PC-9 (cell line): ENCODE measurements around the gene KIAA1217. TPM values are rescaled to one million over a fixed set of nuclear protein-coding genes. Genes with fewer than 3 reads are reported as not detected.

Experiments used
- BruUV-seq: library from RNA; stranded (reverse); fragments of 400-500 nt; replicated peaks from 2 replicates; lab custom pipeline; 2021; lab: Mats Ljungman, UMichigan
- CTCF ChIA-PET: fragments of 300-600 bp; sonication (Branson Sonifier 250); formaldehyde crosslinking; loops from one replicate; lab custom pipeline; 2022; ENCODE audit warnings: antibody characterized with exemption; lab: Charles Lee
- POLR2A ChIA-PET: fragments of 300-600 bp; sonication (Branson Sonifier 250); formaldehyde crosslinking; loops from one replicate; lab custom pipeline; 2022; ENCODE audit warnings: antibody characterized with exemption; ENCODE audit not compliant: unreplicated experiment; lab: Charles Lee
- DNase-seq, 2 experiments: peaks; one replicate each; pipeline versions ENCODE4 v3.0.0 to v3.0.0-alpha.2; 2015 to 2022; ENCODE audit warnings: mixed read lengths in 1 of 2
- H2AFZ ChIP-seq: fragments of 200-600 bp; sonication (generic); 2 replicates; pipeline ENCODE4 v1.8.1; 2017; ENCODE audit warnings: antibody characterized with exemption
- H3F3A ChIP-seq: fragments of 200-600 bp; sonication (generic); 2 replicates; pipeline ENCODE4 v1.8.1; 2017; ENCODE audit warnings: antibody characterized with exemption, mild to moderate bottlenecking, low read depth; ENCODE audit not compliant: insufficient read depth
- H3K27ac ChIP-seq: fragments of 200-600 bp; sonication (generic); 2 replicates; pipeline ENCODE4 v1.6.1; 2016; ENCODE audit warnings: mixed run types
- H3K27me3 ChIP-seq: fragments of 200-600 bp; sonication (generic); 2 replicates; pipeline ENCODE4 v1.6.1; 2016; ENCODE audit warnings: low read depth, mixed run types; ENCODE audit not compliant: insufficient read depth
- H3K36me3 ChIP-seq: fragments of 200-600 bp; sonication (generic); 2 replicates; pipeline ENCODE4 v1.6.1; 2016; ENCODE audit warnings: low read depth, mixed run types
- H3K4me1 ChIP-seq: fragments of 200-600 bp; sonication (generic); replicated peaks from 2 replicates; pipeline ENCODE4 v1.6.1; 2016; ENCODE audit warnings: mixed run types; ENCODE audit not compliant: insufficient read depth
- H3K4me2 ChIP-seq: fragments of 200-600 bp; sonication (generic); 2 replicates; pipeline ENCODE4 v1.6.1; 2017; ENCODE audit warnings: mixed run types
- H3K4me3 ChIP-seq: fragments of 200-600 bp; sonication (generic); 2 replicates; pipeline ENCODE4 v1.6.1; 2016; ENCODE audit warnings: mixed run types
- H3K79me2 ChIP-seq: fragments of 200-600 bp; sonication (generic); 2 replicates; pipeline ENCODE4 v1.6.1; 2017; ENCODE audit warnings: low read depth, mixed run types
- H3K9me2 ChIP-seq: fragments of 200-600 bp; sonication (generic); 2 replicates; pipeline ENCODE4 v1.8.1; 2017; ENCODE audit warnings: mild to moderate bottlenecking; ENCODE audit not compliant: insufficient read depth
- H3K9me3 ChIP-seq: fragments of 200-600 bp; sonication (generic); 2 replicates; pipeline ENCODE4 v1.8.1; 2016; ENCODE audit warnings: low read depth; ENCODE audit not compliant: insufficient read depth
- H4K20me1 ChIP-seq: fragments of 200-600 bp; sonication (generic); 2 replicates; pipeline ENCODE4 v1.8.1; 2017; ENCODE audit not compliant: insufficient read depth
- CTCF ChIP-seq: fragments of 200-600 bp; sonication (generic); conservative IDR thresholded peaks from 2 replicates; pipeline ENCODE4 v1.6.1; 2017; ENCODE audit warnings: mixed run types, antibody characterized with exemption, mild to moderate bottlenecking, moderate library complexity
- EZH2 ChIP-seq: fragments of 200-600 bp; sonication (generic); IDR thresholded peaks from 2 replicates; pipeline ENCODE4 v1.8.0; 2017; ENCODE audit warnings: antibody characterized with exemption, low read depth
- intact Hi-C: fragments of 100-400 bp; cut with micrococcal nuclease; formaldehyde crosslinking; loops from one replicate; pipeline ENCODE4 v1.10.0; 2022; ENCODE audit not compliant: unreplicated experiment
- total RNA-seq: library from RNA; stranded (reverse); gene quantifications from 2 replicates; pipeline ENCODE4 v1.2.3, GENCODE V29; 2021

KIAA1217 gene
- total RNA-seq, 1 experiment from 2014 or later = 41.1 TPM

- no TSS peak for BruUV-seq
- Histone ChIP-seq H3K79me2 (no peaks in the 10 kb centered on the region), H4K20me1 (no peaks in the 10 kb centered on the region), H3K36me3 (no peaks in the 10 kb centered on the region), H3K27ac (no peak overlapping the region), H3K27me3 (no peaks in the 10 kb centered on the region), H3K9me2 (no peaks in the 10 kb centered on the region), H2AFZ (no peak overlapping the region), H3K4me3 (no peak overlapping the region), H3K4me1 (no peaks in the 10 kb centered on the region), H3F3A (no peaks in the 10 kb centered on the region), H3K9me3 (no peaks in the 10 kb centered on the region), H3K4me2 (no peak overlapping the region)
- ChIA-PET CTCF (no interaction called here), POLR2A (no interaction called here)
- no peak for DNase-seq
- intact Hi-C loops = no loop called here
- TF ChIP-seq CTCF (no peak), EZH2 (no peak)
Measured at GRCh38 chr10:24397662-24398061, 188.7 kb downstream of the KIAA1217 start.

- H3F3A ChIP-seq = no peaks in the 10 kb centered on the region
- no peaks in the 10 kb centered on the region for H3K9me2 ChIP-seq
- BruUV-seq = no TSS peak
- H3K4me3 ChIP-seq = no peak overlapping the region
- DNase-seq = no peak
- TF ChIP-seq CTCF (no peak), EZH2 (no peak)
- intact Hi-C loops = no loop called here
- no peaks in the 10 kb centered on the region for H3K27me3 ChIP-seq
- CTCF ChIA-PET = no interaction called here
- POLR2A ChIA-PET = no interaction called here
- H3K36me3 ChIP-seq = no peaks in the 10 kb centered on the region
- H3K27ac ChIP-seq = no peak overlapping the region
- H3K4me1 ChIP-seq = no peaks in the 10 kb centered on the region
- H3K4me2 ChIP-seq = no peak overlapping the region
- H2AFZ ChIP-seq = no peak overlapping the region
- H3K79me2 ChIP-seq = no peaks in the 10 kb centered on the region
- no peaks in the 10 kb centered on the region for H3K9me3 ChIP-seq
- H4K20me1 ChIP-seq = no peaks in the 10 kb centered on the region
Measured at GRCh38 chr10:24404567-24404966, 195.6 kb downstream of the KIAA1217 start.

GRCh38 chr10:24405635-24406034 is 196.7 kb downstream of the KIAA1217 start:
- TF ChIP-seq EZH2 = no peak
- TF ChIP-seq CTCF = no peak
- H3K27me3 ChIP-seq = no peaks in the 10 kb centered on the region
- no peak overlapping the region for H3K27ac ChIP-seq
- no peaks in the 10 kb centered on the region for H3K4me1 ChIP-seq
- no peaks in the 10 kb centered on the region for H3K9me3 ChIP-seq
- H3F3A ChIP-seq = no peaks in the 10 kb centered on the region
- intact Hi-C loops = no loop called here
- ChIA-PET POLR2A (no interaction called here), CTCF (no interaction called here)
- no peaks in the 10 kb centered on the region for H3K9me2 ChIP-seq
- no peak overlapping the region for H2AFZ ChIP-seq
- no peak for DNase-seq
- H3K79me2 ChIP-seq = no peaks in the 10 kb centered on the region
- no peaks in the 10 kb centered on the region for H4K20me1 ChIP-seq
- H3K4me2 ChIP-seq = no peak overlapping the region
- no peaks in the 10 kb centered on the region for H3K36me3 ChIP-seq
- BruUV-seq = no TSS peak
- no peak overlapping the region for H3K4me3 ChIP-seq
